ENCODE data around the gene POU2F1. TPM values are rescaled to one million over a fixed set of nuclear protein-coding genes. Genes with fewer than 3 reads are reported as not detected.

Gene POU2F1
- 24.5 TPM for total RNA-seq (2021; ENCODE audit: unreplicated experiment)
- polyA plus RNA-seq (2012) = 7.0 and 8.0 TPM in 2 replicates
- percentile 84 among the genes with signal in this experiment for Bru-seq, nascent RNA
- BruChase-seq, experiment 1, labeled RNA remaining after a 6-hour chase = percentile 76 among the genes with signal in this experiment
- BruChase-seq, experiment 2, labeled RNA remaining after a 2-hour chase = percentile 82 among the genes with signal in this experiment
- long read RNA-seq, full-length matches to known transcripts = 7 of 28 reads
- long read RNA-seq, partial matches to known transcripts = 11 of 28 reads
- long read RNA-seq, other reads (novel, unspliced or antisense) = 10 of 28 reads

DNA sequence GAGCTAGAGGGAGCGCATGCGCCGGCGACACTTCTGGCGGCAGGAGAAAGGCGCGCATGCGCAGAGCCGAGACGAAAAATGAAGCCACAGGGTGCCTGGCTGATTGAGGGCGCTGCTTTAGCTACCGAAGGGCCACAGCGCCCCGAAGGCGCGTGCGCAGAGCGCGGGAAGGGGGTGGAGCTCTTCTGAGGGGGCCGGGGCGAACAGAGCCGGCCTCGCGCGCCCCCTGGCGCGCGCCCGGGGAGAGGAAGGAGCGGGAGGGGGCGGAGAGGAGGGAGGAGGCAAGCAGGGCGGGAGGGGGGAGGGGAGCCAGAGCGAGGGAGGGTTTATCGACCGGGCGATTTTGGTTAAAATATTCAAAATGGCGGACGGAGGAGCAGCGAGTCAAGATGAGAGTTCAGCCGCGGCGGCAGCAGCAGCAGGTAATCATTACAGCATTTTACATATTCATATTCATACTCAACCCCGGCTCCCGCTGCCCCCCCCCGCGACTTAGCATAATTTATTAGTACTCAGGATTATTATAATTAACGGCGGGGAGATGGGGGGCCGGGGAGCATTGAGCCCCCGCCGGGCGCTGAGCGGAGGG, at the start of gene POU2F1:
Gene POU2F1, plus strand, starts transcription at position 350 of the 589 bp plus-strand sequence. Its CDS starts 12 bp downstream, at position 362.
- DNase-seq (ENCODE audit: low read depth, low spot score) (peak; percentile 96), ATAC-seq (peak; percentile 85)
- POLR2A ChIA-PET = interaction anchor here (0.6 to 1.9 kb wide), 19 partner anchors 8 to 333 kb away, joined by 3 to 14 read pairs (median 5); partner anchors contain the start of gene CREG1
- CTCF ChIA-PET = interaction anchor here (0.6 to 1.7 kb wide), 37 partner anchors 9 to 1214 kb away, joined by 3 to 19 read pairs (median 4); no protein-coding TSS in a partner anchor
- no peaks in the 10 kb centered on the region for H3K9me3 ChIP-seq (ENCODE audit: control insufficient read depth in 1 of 2, insufficient read depth in 1 of 2, low read depth in 1 of 2, low read length in 2 of 2)
- no peaks in the 10 kb centered on the region for H3K9me2 ChIP-seq (ENCODE audit: insufficient read depth)
- H4K20me1 ChIP-seq (ENCODE audit: insufficient read depth) = no peaks in the 10 kb centered on the region
- peak within 1 kb of the TSS; percentile 97 for H3K4me2 ChIP-seq (ENCODE audit: low read length)
- peak within 1 kb of the TSS; percentile 46 for H2AFZ ChIP-seq (ENCODE audit: low read depth, low read length, poor library complexity, severe bottlenecking)
- BruUV-seq (replicated peaks) = no TSS peak
- TF ChIP-seq EGR1 (IDR thresholded peaks at IDR 0.05; ENCODE audit: low read depth) (peak; percentile 62; the same call in 1 of the 2 replicates), POLR2AphosphoS5 (IDR thresholded peaks at IDR 0.05; ENCODE audit: low read depth, low read length) (peak; percentile 77), RAD21 (IDR thresholded peaks at IDR 0.05; ENCODE audit: low read depth) (peak; percentile 64), YY1 (IDR thresholded peaks at IDR 0.05; ENCODE audit: extremely low read depth, insufficient replicate concordance, low read depth, low read length) (peak; percentile 95), JUND (IDR thresholded peaks at IDR 0.05) (no peak), CTCF (IDR thresholded peaks at IDR 0.05 in 2 of 3, conservative IDR thresholded peaks at IDR 0.05 in 1 of 3; ENCODE audit: borderline replicate concordance in 1 of 3, insufficient read depth in 1 of 3, low read depth in 2 of 3, low read length in 2 of 3) (peak; percentile 61 to 70 (median 66); a peak in 5 of 6 replicates), TCF7L2 (IDR thresholded peaks at IDR 0.05; ENCODE audit: borderline replicate concordance, extremely low read depth, insufficient read depth, insufficient read length) (peak; percentile 12)
- TF ChIP-seq, protein P1, sequence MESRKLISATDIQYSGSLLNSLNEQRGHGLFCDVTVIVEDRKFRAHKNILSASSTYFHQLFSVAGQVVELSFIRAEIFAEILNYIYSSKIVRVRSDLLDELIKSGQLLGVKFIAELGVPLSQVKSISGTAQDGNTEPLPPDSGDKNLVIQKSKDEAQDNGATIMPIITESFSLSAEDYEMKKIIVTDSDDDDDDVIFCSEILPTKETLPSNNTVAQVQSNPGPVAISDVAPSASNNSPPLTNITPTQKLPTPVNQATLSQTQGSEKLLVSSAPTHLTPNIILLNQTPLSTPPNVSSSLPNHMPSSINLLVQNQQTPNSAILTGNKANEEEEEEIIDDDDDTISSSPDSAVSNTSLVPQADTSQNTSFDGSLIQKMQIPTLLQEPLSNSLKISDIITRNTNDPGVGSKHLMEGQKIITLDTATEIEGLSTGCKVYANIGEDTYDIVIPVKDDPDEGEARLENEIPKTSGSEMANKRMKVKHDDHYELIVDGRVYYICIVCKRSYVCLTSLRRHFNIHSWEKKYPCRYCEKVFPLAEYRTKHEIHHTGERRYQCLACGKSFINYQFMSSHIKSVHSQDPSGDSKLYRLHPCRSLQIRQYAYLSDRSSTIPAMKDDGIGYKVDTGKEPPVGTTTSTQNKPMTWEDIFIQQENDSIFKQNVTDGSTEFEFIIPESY (IDR thresholded peaks at IDR 0.05; ENCODE audit: extremely low read depth, insufficient replicate concordance, low read length) = no peak
- TF ChIP-seq, protein P2, sequence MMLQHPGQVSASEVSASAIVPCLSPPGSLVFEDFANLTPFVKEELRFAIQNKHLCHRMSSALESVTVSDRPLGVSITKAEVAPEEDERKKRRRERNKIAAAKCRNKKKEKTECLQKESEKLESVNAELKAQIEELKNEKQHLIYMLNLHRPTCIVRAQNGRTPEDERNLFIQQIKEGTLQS (IDR thresholded peaks at IDR 0.05) = no peak; the same call in 1 of the 2 replicates
- RAD21 ChIA-PET (ENCODE audit: low non-redundant PET in 1 of 2, low total read pairs in 2 of 2, uncharacterized antibody in 2 of 2, unreplicated experiment in 2 of 2) = interaction anchor here (0.6 to 1.1 kb wide), 7 partner anchors 42 to 1349 kb away, joined by 3 to 5 read pairs (median 4); no protein-coding TSS in a partner anchor
- H3K27ac ChIP-seq (ENCODE audit: low read depth, low read length) = peak within 1 kb of the TSS; percentile 95
- peaks cover 41% of the 10 kb centered on the region for H3K79me2 ChIP-seq (ENCODE audit: insufficient read depth, low read length)
- H3K9ac ChIP-seq (ENCODE audit: low read length) = peak within 1 kb of the TSS; percentile 93
- peaks cover 14 to 39% of the 10 kb centered on the region in 2 experiments for H3K4me1 ChIP-seq (ENCODE audit: control insufficient read depth in 1 of 2, insufficient read depth in 2 of 2, low read length in 2 of 2)
- H3K27me3 ChIP-seq (ENCODE audit: insufficient read depth, low read length) = no peaks in the 10 kb centered on the region
- peak within 1 kb of the TSS; percentile 69 to 75 for H3K4me3 ChIP-seq (replicated peaks in 1 of 2; ENCODE audit: low read depth in 1 of 2, low read length in 2 of 2)
- intact Hi-C loops (cut with micrococcal nuclease) = loop anchor here (1.0 to 5.0 kb wide), 3 partner anchors 154 to 312 kb away; no protein-coding TSS in a partner anchor
- H3K36me3 ChIP-seq (ENCODE audit: control insufficient read depth in 1 of 2, insufficient read depth in 2 of 2, low read length in 2 of 2) = no peaks in the 10 kb centered on the region

All from HCT116 (cell line).